K562 (cell line): ENCODE results near the gene CLDN5. TPM values are rescaled to one million over a fixed set of nuclear protein-coding genes. Genes with fewer than 3 reads are reported as not detected.

Experiments used
- ATAC-seq: fragments of 200-7000 bp; cut with Tn5 transposase; 3 replicates; pipeline ENCODE4 v1.9.1; 2020; ENCODE audit warnings: moderate library complexity
- BruUV-seq: library from RNA; stranded (reverse); fragments of 400-500 nt; replicated peaks from 2 replicates; lab custom pipeline; 2021; lab: Mats Ljungman, UMichigan
- CTCF ChIA-PET: fragments of 300-600 bp; formaldehyde crosslinking; extraction: SDS; loops from one replicate; lab custom pipeline; 2021; ENCODE audit warnings: low intra/inter-chr PET ratio; lab: Yijun Ruan, JAX
- POLR2A ChIA-PET: fragments of 300-600, 350-650 bp; sonication (Branson Sonifier 250); formaldehyde crosslinking; extraction: SDS; loops from one replicate; lab custom pipeline; 2021; ENCODE audit warnings: antibody characterized with exemption, inconsistent platforms; lab: Yijun Ruan, JAX
- DNase-seq, 4 experiments: peaks; one replicate each; pipeline versions ENCODE4 v3.0.0 to v3.0.0-alpha.2; 2011 to 2018; ENCODE audit warnings: low spot score in 3 of 4, mixed read lengths in 3 of 4; ENCODE audit errors: extremely low read depth in 1 of 4
- FAIRE-seq: peaks from 2 replicates; lab custom pipeline; 2011; peaks lifted over from hg19 to GRCh38; lab: Jason Lieb, UNC
- H2AFZ ChIP-seq: 2 replicates; pipeline ENCODE4 v1.6.0; 2011; ENCODE audit warnings: low read depth, low read length, control low read depth, inconsistent platforms
- H3K27ac ChIP-seq: fragments of 200-600 bp; 3 replicates; pipeline ENCODE4 v1.8.0; 2011; ENCODE audit warnings: low read depth, mild to moderate bottlenecking, control low read depth, inconsistent platforms, low read length, moderate library complexity, mixed read lengths; ENCODE audit errors: extremely low read depth
- H3K27me3 ChIP-seq, 2 experiments: fragments of 300-600 bp in 1 of 2; 2 replicates in 1 of 2; 3 replicates in 1 of 2; pipeline versions ENCODE4 v1.6.0 to v1.8.0; 2011; ENCODE audit warnings: inconsistent platforms in 2 of 2, low read length in 2 of 2, mild to moderate bottlenecking in 1 of 2, mixed read lengths in 1 of 2, moderate library complexity in 1 of 2; ENCODE audit not compliant: control insufficient read depth in 2 of 2, insufficient read depth in 2 of 2
- H3K36me3 ChIP-seq: fragments of 300-600 bp; 3 replicates; pipeline ENCODE4 v1.8.0; 2011; ENCODE audit warnings: mild to moderate bottlenecking, low read length, inconsistent platforms; ENCODE audit not compliant: control insufficient read depth, insufficient read depth
- H3K4me1 ChIP-seq, 2 experiments: fragments of 200-600 bp in 1 of 2; replicated peaks in 1 of 2; 2 replicates in 1 of 2; 3 replicates in 1 of 2; pipeline versions ENCODE4 v1.5.1 to v1.8.0; 2011; ENCODE audit warnings: inconsistent platforms in 2 of 2, low read length in 2 of 2, mild to moderate bottlenecking in 1 of 2, mixed read lengths in 1 of 2, moderate library complexity in 1 of 2; ENCODE audit not compliant: control insufficient read depth in 2 of 2, insufficient read depth in 2 of 2
- H3K4me2 ChIP-seq: 2 replicates; pipeline ENCODE4 v1.6.1; 2011; ENCODE audit warnings: low read length, control low read depth, inconsistent platforms, mixed read lengths; ENCODE audit not compliant: insufficient read depth
- H3K4me3 ChIP-seq: fragments of 200-600 bp; sonication (generic), shearing (Covaris generic); 2 replicates; pipeline ENCODE4 v1.5.1; 2016; ENCODE audit warnings: control low read depth, inconsistent platforms
- H3K79me2 ChIP-seq: fragments of 200-600 bp; 3 replicates; pipeline ENCODE4 v1.8.0; 2011; ENCODE audit warnings: low read length, inconsistent platforms; ENCODE audit not compliant: control insufficient read depth, insufficient read depth
- H3K9ac ChIP-seq, 2 experiments: 2 replicates each; pipeline versions ENCODE4 v1.6.0 to v1.6.1; 2011; ENCODE audit warnings: low read depth in 2 of 2, low read length in 2 of 2, control low read depth in 1 of 2, inconsistent platforms in 1 of 2, mild to moderate bottlenecking in 1 of 2, mixed read lengths in 1 of 2; ENCODE audit not compliant: insufficient read depth in 1 of 2
- H3K9me1 ChIP-seq: one replicate; pipeline ENCODE4 v1.6.0; 2011; ENCODE audit warnings: inconsistent platforms, mild to moderate bottlenecking, low read length, moderate library complexity; ENCODE audit not compliant: control insufficient read depth, insufficient read depth
- H3K9me3 ChIP-seq: replicated peaks from 2 replicates; pipeline ENCODE4 v1.5.1; 2011; ENCODE audit warnings: low read depth, low read length, inconsistent platforms; ENCODE audit not compliant: control insufficient read depth, insufficient read depth
- H4K20me1 ChIP-seq: replicated peaks from 2 replicates; pipeline ENCODE4 v1.6.1; 2011; ENCODE audit warnings: low read length, inconsistent platforms, mixed read lengths; ENCODE audit not compliant: control insufficient read depth, insufficient read depth
- MCM3 ChIP-seq: fragments of 450-650 bp; IDR thresholded peaks from 2 replicates; pipeline ENCODE4 v1.6.1; 2016
- NFYB ChIP-seq: IDR thresholded peaks from 2 replicates; pipeline ENCODE4 v1.6.1; 2011; ENCODE audit warnings: mild to moderate bottlenecking, moderate library complexity; ENCODE audit not compliant: insufficient read length; ENCODE audit errors: extremely low read depth
- NR2F6 ChIP-seq: fragments of 450-650 bp; formaldehyde crosslinking; IDR thresholded peaks from 2 replicates; pipeline ENCODE4 v1.4.0; 2020; ENCODE audit warnings: mild to moderate bottlenecking
- TAF15 ChIP-seq: fragments of 200-400 bp; formaldehyde crosslinking; IDR thresholded peaks from 2 replicates; pipeline ENCODE4 v1.6.1; 2017; ENCODE audit warnings: mild to moderate bottlenecking, low read depth, low read length, moderate library complexity
- TCFL5 ChIP-seq: fragments of 250-450 bp; sonication (Bioruptor Pico); conservative IDR thresholded peaks from 2 replicates; pipeline ENCODE4 v1.6.1; 2021; ENCODE audit warnings: mild to moderate bottlenecking, moderate library complexity, matching md5 sums
- XRCC3 ChIP-seq: fragments of 450-650 bp; IDR thresholded peaks from 2 replicates; pipeline ENCODE4 v1.6.1; 2017; ENCODE audit warnings: mild to moderate bottlenecking, moderate library complexity
- ZNF124 ChIP-seq: sonication (generic); formaldehyde crosslinking; IDR thresholded peaks from 2 replicates; pipeline ENCODE4 v1.8.1; 2022; ENCODE audit warnings: missing genetic modification reagents
- ZNF239 ChIP-seq: fragments of 250-450 bp; sonication (Bioruptor Pico); IDR thresholded peaks from 2 replicates; pipeline ENCODE4 v1.4.0; 2020; ENCODE audit warnings: mild to moderate bottlenecking
- ZNF444 ChIP-seq: fragments of 250-450 bp; sonication (Bioruptor Pico); IDR thresholded peaks from 2 replicates; pipeline ENCODE4 v1.4.0; 2020; ENCODE audit warnings: mild to moderate bottlenecking, moderate library complexity
- ZNF586 ChIP-seq: fragments of 450-650 bp; formaldehyde crosslinking; conservative IDR thresholded peaks from 2 replicates; pipeline ENCODE4 v1.4.0; 2020; ENCODE audit warnings: mild to moderate bottlenecking, moderate library complexity
- ZNF785 ChIP-seq: fragments of 250-450 bp; sonication (Bioruptor Pico); IDR thresholded peaks from 2 replicates; pipeline ENCODE4 v1.4.0; 2020; ENCODE audit warnings: mild to moderate bottlenecking
- WGBS: fragments of 100-300 bp; shearing (Covaris generic); methylation state at CpG from one replicate; pipeline ENCODE4 v1.1.6; 2016; ENCODE audit warnings: low coverage, mixed read lengths; ENCODE audit not compliant: insufficient coverage; ENCODE audit errors: missing lambda C conversion rate; 5-methylcytosine and 5-hydroxymethylcytosine counted together
- in situ Hi-C: fragments of 300-500 bp; cut with MboI; formaldehyde crosslinking; loops from 4 replicates; pipeline ENCODE4 v1.15.0; 2018; ENCODE audit warnings: inconsistent platforms, mixed read lengths
- intact Hi-C: fragments of 100-400 bp; cut with micrococcal nuclease; formaldehyde crosslinking; loops from 2 replicates; pipeline ENCODE4 v1.14.2; 2022
- polyA plus RNA-seq, 8 experiments: library from polyadenylated mRNA; depleted of rRNA in 4 of 8; stranded (reverse) in 5 of 8; unstranded in 3 of 8; fragments of >200 nt; fragmentation: Nextera tagmentation in 2 of 8; fragmentation: Illumina TruSeq in 1 of 8; extraction: Ambion mirVana in 2 of 8; extraction: Trizol in 1 of 8; gene quantifications; 2 replicates each; pipeline versions ENCODE4 v1.2.1 to v1.2.3, GENCODE V29; 2011 to 2014; ENCODE audit warnings: inconsistent platforms in 1 of 8, missing spikeins in 1 of 8
- total RNA-seq, 7 experiments: library from RNA; depleted of rRNA in 6 of 7; stranded (reverse); fragments of >200 nt in 6 of 7; fragmentation: Illumina TruSeq in 2 of 7; extraction: Trizol in 2 of 7; gene quantifications; 2 replicates each; pipeline versions ENCODE4 v1.2.1 to v1.2.3, GENCODE V29; 2011 to 2021; ENCODE audit warnings: low replicate concordance in 1 of 7
- TF ChIP-seq, protein P1 (sequence below): sonication (generic); formaldehyde crosslinking; IDR thresholded peaks from 2 replicates; pipeline ENCODE4 v1.8.1; 2022; ENCODE audit warnings: missing genetic modification reagents
- TF ChIP-seq, protein P2 (sequence below): fragments of 450-650 bp; formaldehyde crosslinking; IDR thresholded peaks from 2 replicates; pipeline ENCODE4 v1.4.0; 2022; ENCODE audit warnings: mild to moderate bottlenecking, moderate library complexity
- TF ChIP-seq, protein P3 (sequence below): IDR thresholded peaks from 2 replicates; pipeline ENCODE4 v1.6.1; 2012; ENCODE audit warnings: low read depth, low read length, improper control_type of control experiment, borderline replicate concordance
- TF ChIP-seq, protein P4 (sequence below): sonication (generic); formaldehyde crosslinking; IDR thresholded peaks from 2 replicates; pipeline ENCODE4 v1.9.0; 2022; ENCODE audit warnings: mild to moderate bottlenecking, missing genetic modification reagents
- TF ChIP-seq, protein P5 (sequence below): fragments of 250-450 bp; sonication (Bioruptor Pico); IDR thresholded peaks from 2 replicates; pipeline ENCODE4 v1.5.1; 2021; ENCODE audit warnings: mild to moderate bottlenecking

Gene CLDN5
- total and polyA plus RNA-seq, 9 of the 15 experiments (the other 6 are each of a cell fraction or from before 2014, with no cell fraction given), result 0.20 TPM; not detected in 8

DNA sequence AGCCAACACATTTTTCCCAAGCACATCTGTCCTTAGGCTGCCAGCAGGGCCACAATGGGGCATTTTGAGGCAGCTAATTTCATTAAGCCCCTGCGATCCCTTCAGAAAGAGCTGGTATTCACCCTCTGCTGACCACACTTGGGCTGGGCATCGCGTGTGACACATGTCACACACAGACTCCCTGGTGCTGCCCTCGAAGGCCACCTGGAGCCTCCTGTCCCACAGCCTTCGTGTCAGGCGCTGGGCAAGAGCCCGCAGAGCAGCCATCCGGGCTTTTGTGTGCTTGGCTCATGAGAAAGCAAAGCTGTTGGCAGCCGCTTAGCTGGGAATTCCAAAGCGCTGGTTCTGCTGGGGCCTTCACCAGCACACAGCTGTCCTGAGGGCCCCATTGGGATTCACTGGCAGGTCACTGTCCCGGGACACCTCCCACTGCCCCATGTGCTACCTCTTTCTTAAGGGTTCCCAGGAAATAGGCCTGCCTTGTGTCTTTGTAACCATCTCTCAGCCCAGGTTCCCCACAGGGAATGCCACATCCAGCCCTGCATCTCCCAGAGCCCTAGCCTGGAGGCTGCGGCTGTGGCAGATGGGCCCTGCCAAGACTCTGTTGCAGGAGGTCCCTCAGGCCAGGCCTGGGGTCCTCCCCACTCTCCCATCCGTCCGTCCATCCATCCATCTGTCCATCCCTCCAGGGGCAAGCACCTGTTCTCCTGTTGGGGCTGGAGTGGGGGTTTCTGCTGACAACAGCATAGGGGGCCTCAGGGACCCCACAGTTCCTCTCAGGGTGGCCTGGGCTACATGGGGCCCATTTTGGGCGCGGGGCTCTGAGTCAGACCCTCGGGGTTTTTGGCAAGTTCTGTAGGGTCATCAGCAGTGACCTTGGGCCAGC, 4.9 kb downstream of the CLDN5 start:
- ChIA-PET CTCF (no interaction called here), POLR2A (interaction anchor here (0.6 to 3.4 kb wide), 9 partner anchors 8 to 288 kb away, joined by 3 to 27 read pairs (median 7); partner anchors contain the start of gene CDC45)
- in situ Hi-C loops (no loop called here), intact Hi-C loops (no loop called here)
- Histone ChIP-seq H3K9me1 (peaks cover 3% of the 10 kb centered on the region), H3K36me3 (peaks cover 85% of the 10 kb centered on the region), H3K9me3 (no peaks in the 10 kb centered on the region), H3K4me3 (no peak overlapping the region), H2AFZ (no peak overlapping the region), H4K20me1 (peaks cover 12% of the 10 kb centered on the region), H3K27ac (no peak overlapping the region), H3K27me3 (no peaks in the 10 kb centered on the region), H3K4me1 (peaks cover 0 to 32% of the 10 kb centered on the region in 2 experiments; a peak in 2 of 5 replicates), H3K79me2 (no peaks in the 10 kb centered on the region), H3K4me2 (no peak overlapping the region), H3K9ac (peak overlapping the region in 1 of 2 experiments; percentile 22; a peak in 1 of 4 replicates)
- no peak for DNase-seq
- ATAC-seq, result no peak
- BruUV-seq, result no TSS peak
- 94% methylated on average over 17 of the region's 17 CpGs for WGBS
- FAIRE-seq, result no peak
- TF ChIP-seq ZNF785 (CRISPR knock-in tag) (no peak), XRCC3 (no peak), NR2F6 (CRISPR knock-in tag) (no peak), ZNF239 (CRISPR knock-in tag) (no peak), MCM3 (no peak), NFYB (no peak), ZNF444 (no peak), ZNF586 (CRISPR knock-in tag) (no peak), TAF15 (no peak), TCFL5 (CRISPR knock-in tag) (no peak), ZNF124 (CRISPR knock-in tag) (0 out of 2 replicates have a peak, but pooled peaks have one; percentile 7)
- TF ChIP-seq, protein P1, sequence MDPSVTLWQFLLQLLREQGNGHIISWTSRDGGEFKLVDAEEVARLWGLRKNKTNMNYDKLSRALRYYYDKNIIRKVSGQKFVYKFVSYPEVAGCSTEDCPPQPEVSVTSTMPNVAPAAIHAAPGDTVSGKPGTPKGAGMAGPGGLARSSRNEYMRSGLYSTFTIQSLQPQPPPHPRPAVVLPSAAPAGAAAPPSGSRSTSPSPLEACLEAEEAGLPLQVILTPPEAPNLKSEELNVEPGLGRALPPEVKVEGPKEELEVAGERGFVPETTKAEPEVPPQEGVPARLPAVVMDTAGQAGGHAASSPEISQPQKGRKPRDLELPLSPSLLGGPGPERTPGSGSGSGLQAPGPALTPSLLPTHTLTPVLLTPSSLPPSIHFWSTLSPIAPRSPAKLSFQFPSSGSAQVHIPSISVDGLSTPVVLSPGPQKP (CRISPR knock-in tag), result no peak
- TF ChIP-seq, protein P2, sequence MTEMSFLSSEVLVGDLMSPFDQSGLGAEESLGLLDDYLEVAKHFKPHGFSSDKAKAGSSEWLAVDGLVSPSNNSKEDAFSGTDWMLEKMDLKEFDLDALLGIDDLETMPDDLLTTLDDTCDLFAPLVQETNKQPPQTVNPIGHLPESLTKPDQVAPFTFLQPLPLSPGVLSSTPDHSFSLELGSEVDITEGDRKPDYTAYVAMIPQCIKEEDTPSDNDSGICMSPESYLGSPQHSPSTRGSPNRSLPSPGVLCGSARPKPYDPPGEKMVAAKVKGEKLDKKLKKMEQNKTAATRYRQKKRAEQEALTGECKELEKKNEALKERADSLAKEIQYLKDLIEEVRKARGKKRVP (CRISPR knock-in tag), result no peak
- TF ChIP-seq, protein P3, sequence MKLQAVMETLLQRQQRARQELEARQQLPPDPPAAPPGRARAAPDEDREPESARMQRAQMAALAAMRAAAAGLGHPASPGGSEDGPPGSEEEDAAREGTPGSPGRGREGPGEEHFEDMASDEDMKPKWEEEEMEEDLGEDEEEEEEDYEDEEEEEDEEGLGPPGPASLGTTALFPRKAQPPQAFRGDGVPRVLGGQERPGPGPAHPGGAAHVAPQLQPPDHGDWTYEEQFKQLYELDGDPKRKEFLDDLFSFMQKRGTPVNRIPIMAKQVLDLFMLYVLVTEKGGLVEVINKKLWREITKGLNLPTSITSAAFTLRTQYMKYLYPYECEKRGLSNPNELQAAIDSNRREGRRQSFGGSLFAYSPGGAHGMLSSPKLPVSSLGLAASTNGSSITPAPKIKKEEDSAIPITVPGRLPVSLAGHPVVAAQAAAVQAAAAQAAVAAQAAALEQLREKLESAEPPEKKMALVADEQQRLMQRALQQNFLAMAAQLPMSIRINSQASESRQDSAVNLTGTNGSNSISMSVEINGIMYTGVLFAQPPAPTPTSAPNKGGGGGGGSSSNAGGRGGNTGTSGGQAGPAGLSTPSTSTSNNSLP, result no peak
- TF ChIP-seq, protein P4, sequence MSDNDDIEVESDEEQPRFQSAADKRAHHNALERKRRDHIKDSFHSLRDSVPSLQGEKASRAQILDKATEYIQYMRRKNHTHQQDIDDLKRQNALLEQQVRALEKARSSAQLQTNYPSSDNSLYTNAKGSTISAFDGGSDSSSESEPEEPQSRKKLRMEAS (CRISPR knock-in tag), result peak; percentile 31; the same call in 1 of the 2 replicates
- TF ChIP-seq, protein P5, sequence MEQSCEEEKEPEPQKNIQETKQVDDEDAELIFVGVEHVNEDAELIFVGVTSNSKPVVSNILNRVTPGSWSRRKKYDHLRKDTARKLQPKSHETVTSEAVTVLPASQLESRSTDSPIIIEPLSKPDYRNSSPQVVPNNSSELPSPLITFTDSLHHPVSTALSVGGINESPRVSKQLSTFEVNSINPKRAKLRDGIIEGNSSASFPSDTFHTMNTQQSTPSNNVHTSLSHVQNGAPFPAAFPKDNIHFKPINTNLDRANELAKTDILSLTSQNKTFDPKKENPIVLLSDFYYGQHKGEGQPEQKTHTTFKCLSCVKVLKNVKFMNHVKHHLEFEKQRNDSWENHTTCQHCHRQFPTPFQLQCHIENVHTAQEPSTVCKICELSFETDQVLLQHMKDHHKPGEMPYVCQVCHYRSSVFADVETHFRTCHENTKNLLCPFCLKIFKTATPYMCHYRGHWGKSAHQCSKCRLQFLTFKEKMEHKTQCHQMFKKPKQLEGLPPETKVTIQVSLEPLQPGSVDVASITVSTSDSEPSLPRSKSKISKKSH (CRISPR knock-in tag), result 0 out of 2 replicates have a peak, but pooled peaks have one; percentile 20
